Activated T-helper 1 cell treated with anti-CD3 and anti-CD28 coated beads, Interleukin-12 subunit alpha, Interleukin-12 subunit beta, Interleukin-2, Interleukin-4 antibody, amounts not matched to agents 30 ng/mL and 10 ng/mL and 1 ng/mL, durations not matched to agents 14 hours and 24 hours and 36 hours (primary cell): ENCODE results near the gene AGK. TPM values are rescaled to one million over a fixed set of nuclear protein-coding genes. Genes with fewer than 3 reads are reported as not detected.
"Not testable (repeated sequence)": the region's sequence is repeated elsewhere in the genome, so short reads cannot be mapped to it uniquely, and the experiment has no call there.

ENCODE experiments used
- DNase-seq: peaks from one replicate; pipeline ENCODE4 v3.0.0; 2021; ENCODE audit warnings: low spot score
- H3K27ac Mint-ChIP-seq: one replicate; pipeline ENCODE4 v1.8.0; 2021; ENCODE audit warnings: mild to moderate bottlenecking, mixed read lengths
- H3K27me3 Mint-ChIP-seq: one replicate; pipeline ENCODE4 v1.8.0; 2022; ENCODE audit warnings: mild to moderate bottlenecking, moderate library complexity, mixed read lengths; ENCODE audit not compliant: insufficient read depth
- H3K36me3 Mint-ChIP-seq: one replicate; pipeline ENCODE4 v1.8.0; 2021; ENCODE audit warnings: low read depth, mixed read lengths
- H3K4me1 Mint-ChIP-seq: one replicate; pipeline ENCODE4 v1.8.0; 2021; ENCODE audit warnings: low read depth, mixed read lengths
- H3K4me3 Mint-ChIP-seq: one replicate; pipeline ENCODE4 v1.8.0; 2021; ENCODE audit warnings: mild to moderate bottlenecking, moderate library complexity, mixed read lengths
- H3K9me3 Mint-ChIP-seq: one replicate; pipeline ENCODE4 v1.8.0; 2021; ENCODE audit warnings: mixed read lengths
- intact Hi-C: fragments of 100-400 bp; cut with micrococcal nuclease; formaldehyde crosslinking; loops from one replicate; pipeline ENCODE4 v1.15.1; 2024
- total RNA-seq: library from RNA; stranded (reverse); gene quantifications from 2 replicates; pipeline ENCODE4 v1.2.3, GENCODE V29; 2022

The AGK gene
- total RNA-seq, 1 donor from 2014 or later, result 179 TPM

DNA sequence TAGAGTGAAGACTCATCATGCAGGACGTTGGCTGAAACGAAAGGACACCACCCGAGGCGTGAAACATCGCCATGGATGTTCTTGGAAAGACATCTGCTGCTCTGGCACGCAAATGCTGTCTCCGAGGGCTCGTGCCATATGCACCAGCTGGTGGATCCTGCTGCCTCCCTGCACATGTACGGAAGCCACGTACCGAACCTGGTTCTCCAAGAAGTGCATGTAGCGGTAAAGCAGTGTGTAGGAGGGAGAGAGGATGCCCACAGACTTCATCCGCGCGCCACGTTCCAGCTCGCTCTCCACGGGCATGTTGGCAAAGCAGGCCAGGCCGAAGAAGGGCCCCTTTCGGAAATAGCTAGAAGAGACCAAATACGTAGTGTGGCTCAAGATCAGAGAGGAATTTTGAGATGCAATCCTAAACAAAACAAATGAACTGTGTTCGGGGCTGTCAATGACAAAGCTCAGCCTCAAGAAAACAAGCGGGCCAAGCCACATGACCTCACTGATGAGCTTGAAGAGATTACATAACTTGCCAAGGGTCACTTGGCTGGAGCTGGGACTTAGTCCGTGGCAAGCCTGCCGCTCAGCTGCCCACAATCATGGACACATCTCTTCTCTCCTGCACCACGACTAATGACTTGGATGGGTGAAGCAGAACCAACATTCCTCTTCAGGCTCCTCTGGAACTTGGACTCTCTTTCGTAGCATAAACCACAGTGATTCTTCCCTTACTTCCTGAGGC, 134.2 kb downstream of the AGK start:
- H3K4me3 Mint-ChIP-seq, result no peak overlapping the region
- peaks cover 29% of the 10 kb centered on the region for H3K4me1 Mint-ChIP-seq
- no peaks in the 10 kb centered on the region for H3K27me3 Mint-ChIP-seq
- H3K27ac Mint-ChIP-seq, result no peak overlapping the region
- intact Hi-C loops, result no loop called here
- H3K36me3 Mint-ChIP-seq, result peaks cover 52% of the 10 kb centered on the region
- no peaks in the 10 kb centered on the region for H3K9me3 Mint-ChIP-seq
- no peak for DNase-seq

DNA sequence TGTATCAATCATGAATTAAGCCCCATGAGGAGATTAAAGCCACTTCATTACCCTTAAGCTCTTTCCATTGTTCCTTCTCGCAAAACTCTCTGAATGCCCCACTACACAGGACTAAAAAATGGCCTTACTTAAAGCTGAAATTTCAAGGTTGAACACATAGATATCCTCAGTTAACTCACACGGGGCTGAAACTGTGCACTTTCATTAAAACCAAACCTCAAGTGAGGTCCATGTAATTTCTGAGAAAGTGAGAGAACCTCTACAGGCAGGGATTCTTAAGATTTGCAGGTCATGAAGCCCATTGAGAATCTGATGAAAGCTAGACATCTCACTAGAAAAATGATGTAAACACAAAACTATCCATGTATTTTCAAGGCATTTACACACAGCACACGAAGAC, 134.9 kb downstream of the AGK start:
- no peaks in the 10 kb centered on the region for H3K9me3 Mint-ChIP-seq
- peaks cover 46% of the 10 kb centered on the region for H3K36me3 Mint-ChIP-seq
- intact Hi-C loops, result no loop called here
- no peak overlapping the region for H3K4me3 Mint-ChIP-seq
- peaks cover 23% of the 10 kb centered on the region for H3K4me1 Mint-ChIP-seq
- no peak overlapping the region for H3K27ac Mint-ChIP-seq
- no peaks in the 10 kb centered on the region for H3K27me3 Mint-ChIP-seq
- no peak for DNase-seq

DNA sequence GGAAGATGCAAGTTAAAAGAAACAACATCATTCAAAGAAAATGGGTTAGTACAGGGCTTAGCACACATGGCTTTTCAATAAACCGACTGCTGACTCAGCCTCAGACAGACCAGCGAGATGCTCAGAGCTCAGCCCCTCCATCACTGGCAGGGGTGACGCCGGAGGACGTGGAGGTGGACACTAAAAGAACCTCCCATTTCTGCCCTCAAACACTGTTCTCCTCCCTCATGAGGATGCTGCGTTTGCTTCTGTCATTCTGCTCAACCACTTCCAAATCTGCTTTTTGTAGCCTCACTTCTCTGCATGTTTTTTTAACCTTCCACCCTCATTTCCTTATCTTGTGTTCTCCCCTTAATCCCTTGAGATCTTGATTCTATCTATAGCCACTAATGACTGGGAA, 135.5 kb downstream of the AGK start:
- Mint-ChIP-seq H3K27ac (no peak overlapping the region), H3K4me3 (no peak overlapping the region), H3K9me3 (no peaks in the 10 kb centered on the region), H3K4me1 (peaks cover 17% of the 10 kb centered on the region), H3K27me3 (no peaks in the 10 kb centered on the region), H3K36me3 (peaks cover 40% of the 10 kb centered on the region)
- no peak for DNase-seq
- intact Hi-C loops, result no loop called here

GRCh38 chr7:141688043-141688442, 136.8 kb downstream of the AGK start:
- H3K36me3 Mint-ChIP-seq, result peaks cover 31% of the 10 kb centered on the region
- peaks cover 16% of the 10 kb centered on the region for H3K4me1 Mint-ChIP-seq
- no peaks in the 10 kb centered on the region for H3K27me3 Mint-ChIP-seq
- no peak overlapping the region for H3K27ac Mint-ChIP-seq
- H3K9me3 Mint-ChIP-seq, result no peaks in the 10 kb centered on the region
- no peak for DNase-seq
- no peak overlapping the region for H3K4me3 Mint-ChIP-seq
- intact Hi-C loops, result no loop called here

DNA sequence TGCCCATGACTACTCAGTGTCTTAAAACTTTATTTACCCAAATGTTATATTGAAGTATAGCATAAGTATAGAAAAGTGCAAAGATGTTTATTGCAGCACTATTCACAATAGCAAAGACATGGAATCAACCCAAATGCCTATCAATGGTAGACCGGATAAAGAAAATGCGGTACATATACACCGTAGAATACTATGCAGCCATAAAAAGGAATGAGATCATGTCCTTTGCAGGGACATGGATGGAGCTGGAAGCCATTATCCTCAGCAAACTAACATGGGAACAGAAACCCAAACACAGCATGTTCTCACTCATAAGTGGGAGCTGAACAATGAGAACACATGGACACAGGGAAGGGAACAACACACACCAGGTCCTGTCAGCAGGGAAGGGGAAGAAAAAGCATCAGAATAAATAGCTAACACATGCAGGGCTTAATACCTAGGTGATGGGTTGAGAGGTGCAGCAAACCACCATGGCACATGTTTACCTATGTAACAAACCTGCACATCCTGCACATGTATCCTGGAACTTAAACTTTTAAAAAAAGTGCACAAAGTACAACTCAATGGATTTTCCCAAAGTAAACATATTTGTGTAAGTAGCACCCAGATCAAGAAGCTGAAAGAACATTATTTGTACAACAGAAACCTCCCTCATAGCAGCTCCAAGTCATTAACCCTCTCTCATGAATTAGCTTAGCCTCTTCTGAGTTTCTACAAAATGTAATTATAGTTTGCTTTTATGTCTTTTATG, 138.0 kb downstream of the AGK start:
- H3K9me3 Mint-ChIP-seq, intact Hi-C loops, H3K27ac Mint-ChIP-seq, H3K4me3 Mint-ChIP-seq, DNase-seq, H3K27me3 Mint-ChIP-seq: not testable (repeated sequence)
- Mint-ChIP-seq H3K36me3 (peaks cover 29% of the 10 kb centered on the region), H3K4me1 (peaks cover 16% of the 10 kb centered on the region)

GRCh38 chr7:141691540-141691939, 140.3 kb downstream of the AGK start:
- no peaks in the 10 kb centered on the region for H3K9me3 Mint-ChIP-seq
- intact Hi-C loops, result no loop called here
- peaks cover 27% of the 10 kb centered on the region for H3K36me3 Mint-ChIP-seq
- no peak overlapping the region for H3K4me3 Mint-ChIP-seq
- no peak overlapping the region for H3K27ac Mint-ChIP-seq
- DNase-seq, result no peak
- H3K27me3 Mint-ChIP-seq, result no peaks in the 10 kb centered on the region
- H3K4me1 Mint-ChIP-seq, result peaks cover 12% of the 10 kb centered on the region

GRCh38 chr7:141691961-141692360, 140.8 kb downstream of the AGK start:
- H3K27me3 Mint-ChIP-seq, result no peaks in the 10 kb centered on the region
- no peak overlapping the region for H3K27ac Mint-ChIP-seq
- no peak overlapping the region for H3K4me3 Mint-ChIP-seq
- H3K4me1 Mint-ChIP-seq, result peaks cover 12% of the 10 kb centered on the region
- intact Hi-C loops, result no loop called here
- peaks cover 28% of the 10 kb centered on the region for H3K36me3 Mint-ChIP-seq
- no peak for DNase-seq
- H3K9me3 Mint-ChIP-seq, result no peaks in the 10 kb centered on the region

DNA sequence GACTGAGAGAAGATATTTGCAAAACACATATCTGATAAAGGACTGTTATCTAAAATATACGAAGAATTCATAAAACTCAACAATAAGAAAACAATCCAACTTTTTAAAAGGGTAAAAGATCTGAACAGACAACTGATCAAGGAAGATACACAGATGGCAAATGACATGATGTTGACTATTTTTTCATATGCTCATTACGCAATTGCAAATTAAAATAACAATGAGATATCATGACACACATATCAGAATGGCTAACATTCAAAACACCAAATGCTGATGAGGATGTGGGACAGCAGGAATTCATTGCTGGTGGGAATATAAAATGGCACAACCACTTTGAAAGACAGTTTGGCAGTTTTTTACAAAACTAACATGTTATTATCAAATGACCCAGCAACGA, 141.9 kb downstream of the AGK start:
- no peaks in the 10 kb centered on the region for H3K27me3 Mint-ChIP-seq
- peaks cover 19% of the 10 kb centered on the region for H3K4me1 Mint-ChIP-seq
- no peak overlapping the region for H3K4me3 Mint-ChIP-seq
- no peaks in the 10 kb centered on the region for H3K9me3 Mint-ChIP-seq
- DNase-seq, result no peak
- intact Hi-C loops, result no loop called here
- no peak overlapping the region for H3K27ac Mint-ChIP-seq
- H3K36me3 Mint-ChIP-seq, result peaks cover 33% of the 10 kb centered on the region

- Mint-ChIP-seq H3K4me1 (peaks cover 45% of the 10 kb centered on the region), H3K36me3 (peaks cover 37% of the 10 kb centered on the region), H3K27ac (no peak overlapping the region), H3K9me3 (no peaks in the 10 kb centered on the region), H3K27me3 (no peaks in the 10 kb centered on the region), H3K4me3 (no peak overlapping the region)
- intact Hi-C loops, result no loop called here
- no peak for DNase-seq
These were observed 144.6 kb downstream of the AGK start for GRCh38 chr7:141695803-141696289.

GRCh38 chr7:141696348-141696747, 145.1 kb downstream of the AGK start:
- peaks cover 48% of the 10 kb centered on the region for H3K4me1 Mint-ChIP-seq
- no peak for DNase-seq

DNA sequence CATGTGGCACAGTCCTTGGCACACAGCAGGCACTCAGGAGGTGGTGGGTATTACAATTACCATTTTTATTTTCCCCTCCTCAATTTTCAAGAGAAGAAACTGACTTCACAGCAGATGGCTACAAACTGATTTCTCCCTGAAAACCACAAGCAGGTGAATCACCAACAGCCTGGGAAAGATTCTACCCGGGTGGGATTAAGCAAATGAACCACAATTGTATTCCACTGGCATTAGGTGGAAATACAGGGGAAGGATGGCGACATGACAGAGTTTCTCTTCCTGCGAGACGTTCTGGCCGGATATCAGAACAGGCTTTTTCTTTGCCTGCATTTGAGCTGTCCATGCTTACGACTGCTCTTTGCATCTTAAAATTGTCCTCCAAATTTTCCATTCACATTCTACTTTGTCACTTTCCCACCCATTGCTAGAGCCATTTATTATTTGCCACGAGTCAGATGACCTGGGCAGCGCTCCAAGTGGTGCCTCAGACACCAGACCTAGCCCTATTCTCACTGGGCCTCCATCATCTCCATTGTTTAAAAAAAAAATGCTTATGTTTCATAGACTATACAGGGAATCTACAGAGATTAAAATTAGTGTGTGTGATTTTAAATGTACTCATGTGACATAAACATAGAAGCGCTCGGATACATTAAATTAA, 146.1 kb downstream of the AGK start:
- no peak for DNase-seq
- Mint-ChIP-seq H3K27ac (no peak overlapping the region), H3K4me1 (peaks cover 49% of the 10 kb centered on the region), H3K9me3 (no peaks in the 10 kb centered on the region), H3K27me3 (no peaks in the 10 kb centered on the region), H3K4me3 (no peak overlapping the region), H3K36me3 (peaks cover 34% of the 10 kb centered on the region)
- intact Hi-C loops, result no loop called here

More at GRCh38 chr7:141696348-141696747, 145.1 kb downstream of the AGK start:
- H3K27me3 Mint-ChIP-seq, result no peaks in the 10 kb centered on the region
- intact Hi-C loops, result no loop called here
- peaks cover 37% of the 10 kb centered on the region for H3K36me3 Mint-ChIP-seq
- no peaks in the 10 kb centered on the region for H3K9me3 Mint-ChIP-seq
- no peak overlapping the region for H3K27ac Mint-ChIP-seq
- no peak overlapping the region for H3K4me3 Mint-ChIP-seq

DNA sequence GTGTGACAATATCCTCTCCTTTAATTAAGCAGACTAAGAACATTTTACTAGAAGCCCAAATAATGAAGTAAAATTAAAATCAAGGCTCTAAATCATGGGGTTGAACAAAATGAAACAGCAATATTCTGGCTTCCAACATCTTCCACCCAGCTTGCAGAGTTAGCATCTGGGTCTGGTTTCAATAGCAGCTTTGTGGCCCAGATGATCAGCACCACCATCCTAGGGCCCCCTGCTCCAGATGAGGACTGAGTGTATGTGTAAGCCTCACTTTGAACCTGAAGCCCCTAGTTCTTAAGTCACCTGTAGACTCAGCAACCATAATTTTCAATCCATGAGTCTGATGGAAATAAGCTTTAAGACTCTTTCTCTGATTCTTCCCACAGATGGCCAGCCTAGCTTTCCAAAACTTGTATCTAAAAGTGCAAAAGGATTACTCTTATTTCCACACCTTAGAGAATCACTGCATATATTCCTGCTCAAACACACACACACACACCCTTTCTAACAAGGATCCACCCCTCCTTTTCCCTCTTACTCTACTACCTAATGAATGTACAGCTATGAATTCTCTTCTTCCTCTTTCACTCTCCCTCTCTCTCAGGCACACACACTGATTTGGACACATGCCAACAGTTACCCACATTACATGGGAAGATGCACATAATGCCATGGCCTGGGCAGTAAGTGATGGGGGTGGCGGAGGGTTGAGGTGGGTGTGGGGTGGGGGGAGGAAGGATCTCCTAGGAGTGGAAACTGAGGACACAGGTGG, 147.2 kb downstream of the AGK start:
- Mint-ChIP-seq H3K36me3 (peaks cover 34% of the 10 kb centered on the region), H3K27ac (no peak overlapping the region), H3K9me3 (no peaks in the 10 kb centered on the region), H3K4me3 (no peak overlapping the region), H3K4me1 (peaks cover 53% of the 10 kb centered on the region), H3K27me3 (peaks cover 3% of the 10 kb centered on the region)
- intact Hi-C loops, result no loop called here
- no peak for DNase-seq
